Measurements from ENCODE around the gene HSPA1L. TPM values are rescaled to one million over a fixed set of nuclear protein-coding genes. Genes with fewer than 3 reads are reported as not detected.

HSPA1L gene
- total RNA-seq, 1 experiment from 2014 or later, result 1.1 TPM

DNA sequence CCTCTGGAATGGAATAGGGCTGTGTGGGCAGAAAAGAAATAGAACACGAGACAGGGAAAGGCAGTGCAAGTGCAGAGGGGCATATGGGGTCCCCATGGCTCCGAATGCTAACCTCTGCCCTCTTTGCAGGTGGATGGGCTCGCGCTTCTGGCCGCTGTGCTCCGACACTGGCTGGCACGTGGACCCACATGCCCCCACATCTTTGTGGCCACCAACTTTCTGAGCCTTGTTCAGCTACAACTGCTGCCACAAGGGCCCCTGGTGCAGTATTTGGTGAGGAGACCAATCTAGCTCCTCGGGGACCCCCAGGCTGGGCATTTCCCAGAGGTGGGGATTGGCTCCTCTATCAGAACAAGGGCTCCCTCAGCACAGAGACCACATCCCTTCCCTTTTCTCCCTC lies 53.7 kb downstream of the HSPA1L start:
- H3K27ac ChIP-seq (ENCODE audit: low read depth, low read length, poor library complexity, severe bottlenecking), result no peak overlapping the region
- no peaks in the 10 kb centered on the region for H3K4me1 ChIP-seq (ENCODE audit: insufficient read depth, low read length, poor library complexity, severe bottlenecking)
- BruUV-seq (replicated peaks), result no TSS peak
- intact Hi-C loops (cut with micrococcal nuclease; ENCODE audit: unreplicated experiment), result no loop called here
- no peak overlapping the region for H3K4me3 ChIP-seq (ENCODE audit: low read depth, low read length, poor library complexity, severe bottlenecking)
- peaks cover 59% of the 10 kb centered on the region for H3K36me3 ChIP-seq (ENCODE audit: insufficient read depth, low read length, poor library complexity, severe bottlenecking)
- DNase-seq (ENCODE audit: low spot score), result no peak
- H3K9me3 ChIP-seq (ENCODE audit: low read depth, low read length, poor library complexity, severe bottlenecking), result no peaks in the 10 kb centered on the region
- H3K27me3 ChIP-seq (replicated peaks; ENCODE audit: insufficient read depth, low read depth, low read length, poor library complexity), result no peaks in the 10 kb centered on the region
- ChIA-PET CTCF (no interaction called here), POLR2A (ENCODE audit: low non-redundant PET) (no interaction called here)
- TF ChIP-seq EZH2 (IDR thresholded peaks at IDR 0.05; ENCODE audit: borderline replicate concordance, low read depth, low read length, poor library complexity, severe bottlenecking), result no peak
- TF ChIP-seq, protein P1, sequence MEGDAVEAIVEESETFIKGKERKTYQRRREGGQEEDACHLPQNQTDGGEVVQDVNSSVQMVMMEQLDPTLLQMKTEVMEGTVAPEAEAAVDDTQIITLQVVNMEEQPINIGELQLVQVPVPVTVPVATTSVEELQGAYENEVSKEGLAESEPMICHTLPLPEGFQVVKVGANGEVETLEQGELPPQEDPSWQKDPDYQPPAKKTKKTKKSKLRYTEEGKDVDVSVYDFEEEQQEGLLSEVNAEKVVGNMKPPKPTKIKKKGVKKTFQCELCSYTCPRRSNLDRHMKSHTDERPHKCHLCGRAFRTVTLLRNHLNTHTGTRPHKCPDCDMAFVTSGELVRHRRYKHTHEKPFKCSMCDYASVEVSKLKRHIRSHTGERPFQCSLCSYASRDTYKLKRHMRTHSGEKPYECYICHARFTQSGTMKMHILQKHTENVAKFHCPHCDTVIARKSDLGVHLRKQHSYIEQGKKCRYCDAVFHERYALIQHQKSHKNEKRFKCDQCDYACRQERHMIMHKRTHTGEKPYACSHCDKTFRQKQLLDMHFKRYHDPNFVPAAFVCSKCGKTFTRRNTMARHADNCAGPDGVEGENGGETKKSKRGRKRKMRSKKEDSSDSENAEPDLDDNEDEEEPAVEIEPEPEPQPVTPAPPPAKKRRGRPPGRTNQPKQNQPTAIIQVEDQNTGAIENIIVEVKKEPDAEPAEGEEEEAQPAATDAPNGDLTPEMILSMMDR (conservative IDR thresholded peaks at IDR 0.05; ENCODE audit: low read depth, low read length), result no peak

DNA sequence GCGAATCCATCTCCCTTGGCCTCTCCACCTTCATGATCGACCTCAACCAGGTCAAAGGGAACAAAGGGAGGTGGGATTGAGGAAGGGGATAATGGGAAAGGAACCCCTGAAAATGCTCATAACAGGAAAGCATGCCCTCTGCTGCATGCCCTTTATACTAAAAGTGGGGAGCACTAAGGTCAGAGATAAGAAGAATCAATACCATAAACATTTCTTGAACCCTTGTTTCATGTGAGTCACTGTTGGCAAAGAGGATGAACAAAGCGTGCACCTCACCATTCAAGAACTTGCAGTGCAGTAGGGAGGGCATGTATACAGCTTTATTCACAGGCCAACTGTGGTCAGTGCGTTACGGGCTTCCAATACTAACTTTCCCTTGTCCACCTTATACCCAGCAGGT lies 54.3 kb downstream of the HSPA1L start:
- no peak for DNase-seq (ENCODE audit: low spot score)
- ChIA-PET POLR2A (ENCODE audit: low non-redundant PET) (interaction anchor here (0.6 kb wide), 1 partner anchor 9 kb away, joined by 6 read pairs; no protein-coding TSS in a partner anchor), CTCF (no interaction called here)
- intact Hi-C loops (cut with micrococcal nuclease; ENCODE audit: unreplicated experiment), result no loop called here
- H3K4me1 ChIP-seq (ENCODE audit: insufficient read depth, low read length, poor library complexity, severe bottlenecking), result no peaks in the 10 kb centered on the region
- no peak for TF ChIP-seq EZH2 (IDR thresholded peaks at IDR 0.05; ENCODE audit: borderline replicate concordance, low read depth, low read length, poor library complexity, severe bottlenecking)
- TF ChIP-seq, protein P1 (conservative IDR thresholded peaks at IDR 0.05; ENCODE audit: low read depth, low read length), result no peak
- H3K36me3 ChIP-seq (ENCODE audit: insufficient read depth, low read length, poor library complexity, severe bottlenecking), result peaks cover 59% of the 10 kb centered on the region
- H3K4me3 ChIP-seq (ENCODE audit: low read depth, low read length, poor library complexity, severe bottlenecking), result no peak overlapping the region
- no peaks in the 10 kb centered on the region for H3K27me3 ChIP-seq (replicated peaks; ENCODE audit: insufficient read depth, low read depth, low read length, poor library complexity)
- BruUV-seq (replicated peaks), result no TSS peak
- H3K9me3 ChIP-seq (ENCODE audit: low read depth, low read length, poor library complexity, severe bottlenecking), result no peaks in the 10 kb centered on the region
- H3K27ac ChIP-seq (ENCODE audit: low read depth, low read length, poor library complexity, severe bottlenecking), result no peak overlapping the region

Other genes with a start within 250 kb of the HSPA1L start
- not detected in 2 replicates for gene LTA, start 243.0 kb downstream of the HSPA1L start, total RNA-seq (2021)
- gene TNF, start 239.7 kb downstream of the HSPA1L start, total RNA-seq (2021), result 0.17 and 0.42 TPM in 2 replicates
- gene LTB, start 232.9 kb downstream of the HSPA1L start, total RNA-seq (2021), result not detected in 2 replicates
- not detected in 2 replicates for gene LST1, start 229.0 kb downstream of the HSPA1L start, total RNA-seq (2021)
- gene NCR3, start 222.3 kb downstream of the HSPA1L start, total RNA-seq (2021), result not detected in 2 replicates
- 0.64 and 0.68 TPM in 2 replicates for gene AIF1, start 200.0 kb downstream of the HSPA1L start, total RNA-seq (2021)
- 289 and 313 TPM in 2 replicates for gene PRRC2A, start 194.6 kb downstream of the HSPA1L start, total RNA-seq (2021)
- gene BAG6, start 162.6 kb downstream of the HSPA1L start, total RNA-seq (2021), result 391 and 393 TPM in 2 replicates
- 2.5 and 4.8 TPM in 2 replicates for gene APOM, start 159.4 kb downstream of the HSPA1L start, total RNA-seq (2021)
- gene C6orf47, start 154.5 kb downstream of the HSPA1L start, total RNA-seq (2021), result 20.1 and 21.3 TPM in 2 replicates
- 27.7 and 32.0 TPM in 2 replicates for gene GPANK1, start 150.3 kb downstream of the HSPA1L start, total RNA-seq (2021)
- 252 and 253 TPM in 2 replicates for gene CSNK2B, start 149.2 kb downstream of the HSPA1L start, total RNA-seq (2021)
- gene LY6G5B, start 145.3 kb downstream of the HSPA1L start, total RNA-seq (2021), result 18.9 and 19.4 TPM in 2 replicates
- gene LY6G5C, start 134.2 kb downstream of the HSPA1L start, total RNA-seq (2021), result 3.9 and 6.8 TPM in 2 replicates
- 36.3 and 45.6 TPM in 2 replicates for gene ABHD16A, start 112.0 kb downstream of the HSPA1L start, total RNA-seq (2021)
- gene LY6G6F, start 108.4 kb downstream of the HSPA1L start, total RNA-seq (2021), result not detected in 2 replicates
- gene LY6G6D, start 99.9 kb downstream of the HSPA1L start, total RNA-seq (2021), result not detected in 2 replicates
- 0.42 and 0.80 TPM in 2 replicates for gene LY6G6C, start 93.5 kb downstream of the HSPA1L start, total RNA-seq (2021)
- not detected in 2 replicates for gene MPIG6B, start 91.9 kb downstream of the HSPA1L start, total RNA-seq (2021)
- 68.2 and 86.7 TPM in 2 replicates for gene DDAH2, start 86.0 kb downstream of the HSPA1L start, total RNA-seq (2021)
- gene CLIC1, start 78.8 kb downstream of the HSPA1L start, total RNA-seq (2021), result 371 and 431 TPM in 2 replicates
- gene MSH5, start 75.3 kb downstream of the HSPA1L start, total RNA-seq (2021), result 76.4 and 102 TPM in 2 replicates
- gene SAPCD1, start 52.6 kb downstream of the HSPA1L start, total RNA-seq (2021), result 9.9 and 19.9 TPM in 2 replicates
- 2.7 and 2.8 TPM in 2 replicates for gene VWA7, start 38.0 kb downstream of the HSPA1L start, total RNA-seq (2021)
- 233 and 247 TPM in 2 replicates for gene VARS1, start 19.5 kb downstream of the HSPA1L start, total RNA-seq (2021)
- 99.8 and 104 TPM in 2 replicates for gene LSM2, start 8.3 kb downstream of the HSPA1L start, total RNA-seq (2021)
- gene HSPA1A, start 260 bp upstream of the HSPA1L start, total RNA-seq (2021), result 113 and 129 TPM in 2 replicates
- gene HSPA1B, start 12.5 kb upstream of the HSPA1L start, total RNA-seq (2021), result 116 and 131 TPM in 2 replicates
- gene NEU1, start 47.5 kb upstream of the HSPA1L start, total RNA-seq (2021), result 28.5 and 34.3 TPM in 2 replicates
- gene SLC44A4, start 63.7 kb upstream of the HSPA1L start, total RNA-seq (2021), result not detected in 2 replicates
- 117 TPM in 2 replicates for gene EHMT2, start 82.4 kb upstream of the HSPA1L start, total RNA-seq (2021)
- gene ZBTB12, start 86.8 kb upstream of the HSPA1L start, total RNA-seq (2021), result 21.3 and 25.5 TPM in 2 replicates
- 0.56 and 1.2 TPM in 2 replicates for gene C2, start 112.4 kb upstream of the HSPA1L start, total RNA-seq (2021)
- gene CFB, start 130.8 kb upstream of the HSPA1L start, total RNA-seq (2021), result 0.32 TPM in 1 of 2 replicates, not detected in the other
- 94.3 and 96.8 TPM in 2 replicates for gene NELFE, start 143.7 kb upstream of the HSPA1L start, total RNA-seq (2021)
- 64.2 and 71.3 TPM in 2 replicates for gene SKIC2, start 143.9 kb upstream of the HSPA1L start, total RNA-seq (2021)
- 35.6 and 37.2 TPM in 2 replicates for gene DXO, start 156.9 kb upstream of the HSPA1L start, total RNA-seq (2021)
- 4.6 TPM in 2 replicates for gene C4A, start 166.8 kb upstream of the HSPA1L start, total RNA-seq (2021)
- gene C4B, start 199.5 kb upstream of the HSPA1L start, total RNA-seq (2021), result 2.2 and 2.3 TPM in 2 replicates
- 0.15 TPM in 1 of 2 replicates, not detected in the other for gene CYP21A2, start 223.1 kb upstream of the HSPA1L start, total RNA-seq (2021)